Measurements from ENCODE around the gene EIF2B2. TPM values are rescaled to one million over a fixed set of nuclear protein-coding genes. Genes with fewer than 3 reads are reported as not detected.

The EIF2B2 gene
- total and polyA plus RNA-seq, 9 of the 15 experiments (the other 6 are each of a cell fraction or from before 2014, with no cell fraction given): 10.6 to 94.1 (median 38.9) TPM

GRCh38 chr14:75002392-75003249 lies at the start of gene EIF2B2 (continued):
- TF ChIP-seq GTF3C2 (IDR thresholded peaks at IDR 0.05; ENCODE audit: borderline replicate concordance, extremely low read depth, insufficient read length) (no peak), NEUROD1 (IDR thresholded peaks at IDR 0.05; ENCODE audit: borderline replicate concordance, low read depth, low read length, partially characterized antibody) (peak; percentile 13), ZKSCAN1 (IDR thresholded peaks at IDR 0.05; ENCODE audit: low read depth, low read length) (no peak), ZNF445 (CRISPR knock-in tag; IDR thresholded peaks at IDR 0.05; ENCODE audit: low read depth) (no peak), PTRF (tag; IDR thresholded peaks at IDR 0.05) (no peak), ZFP91 (CRISPR knock-in tag; IDR thresholded peaks at IDR 0.05) (no peak), MCM2 (IDR thresholded peaks at IDR 0.05; ENCODE audit: low read depth) (no peak), TSC22D4 (tag; IDR thresholded peaks at IDR 0.05) (no peak), TRIM28 (IDR thresholded peaks at IDR 0.05) (no peak), GABPB1 (CRISPR knock-in tag; IDR thresholded peaks at IDR 0.05) (peak; percentile 86)
- TF ChIP-seq, protein P1, sequence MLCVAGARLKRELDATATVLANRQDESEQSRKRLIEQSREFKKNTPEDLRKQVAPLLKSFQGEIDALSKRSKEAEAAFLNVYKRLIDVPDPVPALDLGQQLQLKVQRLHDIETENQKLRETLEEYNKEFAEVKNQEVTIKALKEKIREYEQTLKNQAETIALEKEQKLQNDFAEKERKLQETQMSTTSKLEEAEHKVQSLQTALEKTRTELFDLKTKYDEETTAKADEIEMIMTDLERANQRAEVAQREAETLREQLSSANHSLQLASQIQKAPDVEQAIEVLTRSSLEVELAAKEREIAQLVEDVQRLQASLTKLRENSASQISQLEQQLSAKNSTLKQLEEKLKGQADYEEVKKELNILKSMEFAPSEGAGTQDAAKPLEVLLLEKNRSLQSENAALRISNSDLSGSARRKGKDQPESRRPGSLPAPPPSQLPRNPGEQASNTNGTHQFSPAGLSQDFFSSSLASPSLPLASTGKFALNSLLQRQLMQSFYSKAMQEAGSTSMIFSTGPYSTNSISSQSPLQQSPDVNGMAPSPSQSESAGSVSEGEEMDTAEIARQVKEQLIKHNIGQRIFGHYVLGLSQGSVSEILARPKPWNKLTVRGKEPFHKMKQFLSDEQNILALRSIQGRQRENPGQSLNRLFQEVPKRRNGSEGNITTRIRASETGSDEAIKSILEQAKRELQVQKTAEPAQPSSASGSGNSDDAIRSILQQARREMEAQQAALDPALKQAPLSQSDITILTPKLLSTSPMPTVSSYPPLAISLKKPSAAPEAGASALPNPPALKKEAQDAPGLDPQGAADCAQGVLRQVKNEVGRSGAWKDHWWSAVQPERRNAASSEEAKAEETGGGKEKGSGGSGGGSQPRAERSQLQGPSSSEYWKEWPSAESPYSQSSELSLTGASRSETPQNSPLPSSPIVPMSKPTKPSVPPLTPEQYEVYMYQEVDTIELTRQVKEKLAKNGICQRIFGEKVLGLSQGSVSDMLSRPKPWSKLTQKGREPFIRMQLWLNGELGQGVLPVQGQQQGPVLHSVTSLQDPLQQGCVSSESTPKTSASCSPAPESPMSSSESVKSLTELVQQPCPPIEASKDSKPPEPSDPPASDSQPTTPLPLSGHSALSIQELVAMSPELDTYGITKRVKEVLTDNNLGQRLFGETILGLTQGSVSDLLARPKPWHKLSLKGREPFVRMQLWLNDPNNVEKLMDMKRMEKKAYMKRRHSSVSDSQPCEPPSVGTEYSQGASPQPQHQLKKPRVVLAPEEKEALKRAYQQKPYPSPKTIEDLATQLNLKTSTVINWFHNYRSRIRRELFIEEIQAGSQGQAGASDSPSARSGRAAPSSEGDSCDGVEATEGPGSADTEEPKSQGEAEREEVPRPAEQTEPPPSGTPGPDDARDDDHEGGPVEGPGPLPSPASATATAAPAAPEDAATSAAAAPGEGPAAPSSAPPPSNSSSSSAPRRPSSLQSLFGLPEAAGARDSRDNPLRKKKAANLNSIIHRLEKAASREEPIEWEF (CRISPR knock-in tag; IDR thresholded peaks at IDR 0.05): no peak
- TF ChIP-seq, protein P2, sequence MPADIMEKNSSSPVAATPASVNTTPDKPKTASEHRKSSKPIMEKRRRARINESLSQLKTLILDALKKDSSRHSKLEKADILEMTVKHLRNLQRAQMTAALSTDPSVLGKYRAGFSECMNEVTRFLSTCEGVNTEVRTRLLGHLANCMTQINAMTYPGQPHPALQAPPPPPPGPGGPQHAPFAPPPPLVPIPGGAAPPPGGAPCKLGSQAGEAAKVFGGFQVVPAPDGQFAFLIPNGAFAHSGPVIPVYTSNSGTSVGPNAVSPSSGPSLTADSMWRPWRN (IDR thresholded peaks at IDR 0.05; ENCODE audit: low read depth): no peak
